Activated CD8-positive, alpha-beta T cell treated with anti-CD3 and anti-CD28 coated beads, Interleukin-2, amount 10 ng/mL, durations not matched to agents 7 days and 5 days (primary cell): Measurements from ENCODE around the gene MAP2K6. TPM values are rescaled to one million over a fixed set of nuclear protein-coding genes. Genes with fewer than 3 reads are reported as not detected.

Experiments used
- ATAC-seq: fragments of 150-1000 bp; cut with Tn5 transposase; one replicate; pipeline ENCODE4 v1.10.0; 2021; ENCODE audit warnings: moderate library complexity
- CTCF ChIA-PET: fragments of 350-600 bp; sonication (Branson Sonifier 250); formaldehyde crosslinking; loops from one replicate; lab custom pipeline; 2021; ENCODE audit warnings: antibody characterized with exemption; lab: Charles Lee
- POLR2A ChIA-PET: fragments of 350-600 bp; sonication (Branson Sonifier 250); formaldehyde crosslinking; loops from one replicate; lab custom pipeline; 2021; ENCODE audit warnings: antibody characterized with exemption; lab: Charles Lee
- DNase-seq: peaks from one replicate; pipeline ENCODE4 v3.0.0-alpha.2; 2020
- H3K27ac Mint-ChIP-seq: one replicate; pipeline ENCODE4 v1.8.0; 2021; ENCODE audit warnings: mild to moderate bottlenecking, mixed read lengths
- H3K27me3 Mint-ChIP-seq: one replicate; pipeline ENCODE4 v1.8.0; 2021; ENCODE audit warnings: low read depth, mixed read lengths
- H3K36me3 Mint-ChIP-seq: one replicate; pipeline ENCODE4 v1.8.0; 2021; ENCODE audit warnings: low read depth, mixed read lengths
- H3K4me1 Mint-ChIP-seq: one replicate; pipeline ENCODE4 v1.8.0; 2021; ENCODE audit warnings: low read depth, mixed read lengths
- H3K4me3 Mint-ChIP-seq: one replicate; pipeline ENCODE4 v1.8.0; 2021; ENCODE audit warnings: mild to moderate bottlenecking, mixed read lengths
- H3K9me3 Mint-ChIP-seq: one replicate; pipeline ENCODE4 v1.8.0; 2022; ENCODE audit warnings: mixed read lengths; ENCODE audit not compliant: insufficient read depth
- total RNA-seq, 2 experiments: library from RNA; stranded (reverse); gene quantifications; one replicate each; pipeline ENCODE4 v1.2.3, GENCODE V29; 2021

MAP2K6 gene
- total RNA-seq, 2 experiments from 2014 or later, result 11.0 to 11.6 TPM

DNA sequence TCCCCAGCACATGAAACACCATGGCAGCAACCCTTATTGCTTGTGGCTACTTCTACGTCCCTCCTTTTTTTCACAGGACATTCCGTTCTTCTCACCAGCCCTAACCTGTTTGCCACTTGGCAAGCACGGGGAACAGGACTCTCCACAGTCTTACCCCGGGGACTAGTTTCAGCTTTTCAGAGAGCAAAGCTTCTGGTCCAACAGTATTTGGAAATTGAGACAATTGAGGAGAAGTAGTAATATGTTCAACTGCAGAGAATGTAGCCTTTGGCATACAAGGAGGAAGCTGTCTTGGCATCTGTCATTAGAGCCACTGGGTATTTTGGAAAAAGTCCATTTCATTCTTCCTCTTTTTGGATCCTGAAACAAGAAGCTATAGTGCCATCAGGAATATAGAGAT is 65.7 kb downstream of the MAP2K6 start:
- DNase-seq, result no peak
- peaks cover 3% of the 10 kb centered on the region for H3K4me1 Mint-ChIP-seq
- H3K27ac Mint-ChIP-seq, result no peak overlapping the region
- no peak overlapping the region for H3K4me3 Mint-ChIP-seq
- CTCF ChIA-PET, result interaction anchor here (2.1 kb wide), 1 partner anchor 85 kb away, joined by 6 read pairs; no protein-coding TSS in a partner anchor
- no peaks in the 10 kb centered on the region for H3K27me3 Mint-ChIP-seq
- no peak for ATAC-seq
- no peaks in the 10 kb centered on the region for H3K36me3 Mint-ChIP-seq
- POLR2A ChIA-PET, result interaction anchor here (0.6 kb wide), 1 partner anchor 146 kb away, joined by 4 read pairs; no protein-coding TSS in a partner anchor
- H3K9me3 Mint-ChIP-seq, result no peaks in the 10 kb centered on the region

DNA sequence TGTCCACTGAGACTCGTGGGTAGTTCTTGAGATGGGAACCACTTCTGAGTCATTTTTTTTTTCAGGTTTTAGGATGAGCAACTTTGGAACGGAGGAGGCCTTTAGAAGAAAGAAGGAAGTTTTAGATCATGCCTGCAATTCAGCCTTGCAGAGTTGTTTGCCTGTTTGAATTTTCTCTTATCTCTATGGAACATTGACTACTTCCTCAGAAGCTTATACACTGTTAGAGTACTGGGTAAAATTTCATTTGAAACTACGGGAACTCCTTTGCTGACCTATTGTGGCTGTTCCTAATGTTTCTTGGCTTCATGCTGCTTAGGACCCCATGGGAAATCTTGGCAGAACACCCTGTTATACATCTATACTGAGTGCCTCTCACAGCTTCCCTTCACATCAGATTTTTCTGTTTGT is 70.8 kb downstream of the MAP2K6 start:
- no peak overlapping the region for H3K27ac Mint-ChIP-seq
- ATAC-seq (no peak), DNase-seq (no peak)
- ChIA-PET POLR2A (no interaction called here), CTCF (no interaction called here)
- H3K27me3 Mint-ChIP-seq, result no peaks in the 10 kb centered on the region
- no peaks in the 10 kb centered on the region for H3K4me1 Mint-ChIP-seq
- no peaks in the 10 kb centered on the region for H3K9me3 Mint-ChIP-seq
- no peak overlapping the region for H3K4me3 Mint-ChIP-seq
- no peaks in the 10 kb centered on the region for H3K36me3 Mint-ChIP-seq

DNA sequence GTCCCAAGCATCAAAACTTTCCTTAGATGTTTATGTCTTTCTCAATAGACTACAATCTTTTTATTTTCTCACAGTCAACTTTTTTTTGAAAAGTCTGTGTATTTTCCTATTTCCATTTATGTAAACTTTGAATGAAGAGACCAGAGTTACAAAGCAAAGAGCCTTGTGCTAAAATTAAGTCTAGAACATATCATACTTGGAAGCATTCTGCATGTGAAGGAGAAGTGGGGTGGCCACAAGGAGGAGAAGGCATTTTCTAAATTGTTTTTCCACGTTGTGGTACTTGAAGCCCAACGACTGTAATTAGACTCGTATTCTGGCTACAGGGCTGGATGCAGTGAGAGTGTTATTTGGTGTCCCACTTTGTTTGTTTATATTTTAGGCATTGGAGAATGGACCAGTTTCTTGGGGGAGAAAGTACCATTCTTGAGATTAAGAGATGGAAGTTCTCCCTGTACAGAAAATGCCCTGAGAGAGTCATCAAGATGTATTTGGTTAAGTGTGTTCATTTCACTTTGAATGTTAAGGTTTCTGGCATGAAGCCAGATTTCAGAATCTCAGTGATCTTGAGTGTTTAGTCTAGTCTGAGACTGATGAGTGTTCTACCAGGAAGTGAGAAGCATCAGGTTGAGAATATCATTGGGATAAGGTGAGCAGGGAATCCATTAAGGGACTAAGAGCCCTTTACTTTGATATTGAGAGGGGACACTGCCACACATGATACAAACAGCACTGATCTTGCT is 71.6 kb downstream of the MAP2K6 start:
- no peaks in the 10 kb centered on the region for H3K4me1 Mint-ChIP-seq
- H3K9me3 Mint-ChIP-seq, result no peaks in the 10 kb centered on the region
- DNase-seq (no peak), ATAC-seq (no peak)
- H3K4me3 Mint-ChIP-seq, result no peak overlapping the region
- no peak overlapping the region for H3K27ac Mint-ChIP-seq
- ChIA-PET POLR2A (no interaction called here), CTCF (no interaction called here)
- no peaks in the 10 kb centered on the region for H3K36me3 Mint-ChIP-seq
- no peaks in the 10 kb centered on the region for H3K27me3 Mint-ChIP-seq

DNA sequence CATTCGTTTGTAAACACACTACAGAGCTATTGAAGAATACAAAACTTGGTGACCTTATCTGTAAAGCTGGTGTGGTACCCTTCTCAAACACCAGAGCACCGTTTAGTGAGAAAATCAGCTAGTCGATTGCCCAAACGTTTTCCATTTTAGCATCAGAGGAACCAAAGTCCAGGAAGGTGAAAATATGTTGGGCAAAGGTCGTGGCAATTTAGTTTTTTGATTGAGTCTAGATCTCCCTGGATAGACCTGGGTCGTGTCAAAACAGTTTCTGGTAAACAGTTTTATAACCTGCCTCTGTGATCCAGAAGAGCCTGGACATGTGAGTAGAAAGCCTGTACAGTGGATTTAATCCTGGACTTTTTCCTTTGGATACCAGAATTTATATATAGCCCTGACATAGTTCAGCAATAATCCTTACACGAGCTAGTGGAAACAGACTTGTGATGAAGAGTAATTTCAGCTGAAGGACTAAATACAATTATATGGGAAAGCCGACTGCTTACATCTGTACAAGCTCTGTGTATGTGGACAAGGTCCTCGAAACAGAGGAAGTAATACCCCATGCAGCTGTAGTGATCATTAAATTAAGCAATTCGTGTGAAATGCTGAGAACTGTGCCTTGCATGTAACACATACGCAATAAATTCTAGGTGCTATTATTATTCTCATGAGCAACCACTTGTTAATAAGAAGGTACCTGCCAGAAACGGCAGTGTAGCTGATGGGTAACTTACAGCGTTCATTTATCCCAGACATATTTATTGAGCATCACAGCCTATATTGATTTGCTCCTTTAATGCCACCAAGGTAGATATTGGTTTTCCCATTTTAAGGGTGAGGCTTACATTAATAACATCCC is 72.5 kb downstream of the MAP2K6 start:
- DNase-seq (no peak), ATAC-seq (no peak)
- H3K27ac Mint-ChIP-seq, result no peak overlapping the region
- no peaks in the 10 kb centered on the region for H3K4me1 Mint-ChIP-seq
- H3K36me3 Mint-ChIP-seq, result no peaks in the 10 kb centered on the region
- no peaks in the 10 kb centered on the region for H3K27me3 Mint-ChIP-seq
- CTCF ChIA-PET, result no interaction called here
- H3K9me3 Mint-ChIP-seq, result no peaks in the 10 kb centered on the region
- POLR2A ChIA-PET, result no interaction called here
- no peak overlapping the region for H3K4me3 Mint-ChIP-seq

DNA sequence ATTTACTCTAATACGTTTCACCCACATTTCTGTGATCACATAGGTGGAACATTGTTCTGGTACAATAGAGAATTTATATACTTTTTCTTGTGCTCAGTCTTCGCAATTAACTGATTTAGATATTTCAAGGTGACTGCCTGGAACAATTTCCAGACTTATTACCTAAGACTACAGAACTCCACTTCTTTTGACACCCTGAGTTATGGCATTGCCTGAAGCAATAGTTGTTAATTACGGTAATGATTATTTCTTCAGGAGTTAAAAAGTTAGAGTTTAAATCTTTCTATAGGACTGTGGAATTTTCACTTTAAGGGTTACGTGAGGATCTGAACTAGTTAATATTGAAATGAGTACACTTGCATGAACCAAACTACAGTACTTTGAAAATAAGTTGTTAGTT is 74.8 kb downstream of the MAP2K6 start:
- no peak for ATAC-seq
- POLR2A ChIA-PET, result no interaction called here
- DNase-seq, result no peak
- CTCF ChIA-PET, result no interaction called here
- Mint-ChIP-seq H3K36me3 (no peaks in the 10 kb centered on the region), H3K9me3 (no peaks in the 10 kb centered on the region), H3K4me1 (no peaks in the 10 kb centered on the region), H3K4me3 (no peak overlapping the region), H3K27me3 (no peaks in the 10 kb centered on the region), H3K27ac (no peak overlapping the region)

DNA sequence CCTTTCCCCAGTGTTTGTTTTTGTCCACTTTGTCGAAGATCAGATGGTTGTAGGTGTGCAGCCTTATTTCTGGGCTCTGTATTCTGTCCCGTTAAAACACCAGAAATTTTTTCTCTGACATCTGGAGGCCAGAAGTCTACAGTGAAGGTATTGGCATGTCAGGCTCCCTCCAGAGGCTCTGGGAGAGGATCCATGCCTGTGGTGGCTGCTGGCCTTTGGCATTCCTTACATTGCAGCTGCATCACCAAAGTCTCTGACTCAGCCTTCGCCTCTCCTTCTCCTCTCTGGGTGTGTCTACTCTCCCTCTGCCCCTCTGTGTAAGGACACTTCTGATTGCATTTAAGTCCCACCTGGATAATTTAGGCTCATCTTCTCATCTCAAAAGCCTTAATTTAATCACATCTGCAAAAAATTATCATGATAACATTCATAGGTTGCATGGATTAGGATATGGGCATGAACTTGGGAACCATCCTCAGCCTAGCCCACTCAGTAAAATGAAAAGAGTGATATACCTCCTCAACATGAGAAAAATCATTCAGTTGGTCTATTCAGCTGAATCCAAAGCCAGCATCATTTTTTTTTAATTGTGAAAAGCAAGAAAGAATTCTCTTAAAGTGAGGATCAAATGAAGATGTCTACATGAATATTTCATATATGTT is 78.0 kb downstream of the MAP2K6 start:
- ChIA-PET CTCF (no interaction called here), POLR2A (no interaction called here)
- Mint-ChIP-seq H3K36me3 (no peaks in the 10 kb centered on the region), H3K27me3 (no peaks in the 10 kb centered on the region), H3K4me1 (no peaks in the 10 kb centered on the region), H3K9me3 (no peaks in the 10 kb centered on the region), H3K4me3 (no peak overlapping the region), H3K27ac (no peak overlapping the region)
- DNase-seq (no peak), ATAC-seq (no peak)

DNA sequence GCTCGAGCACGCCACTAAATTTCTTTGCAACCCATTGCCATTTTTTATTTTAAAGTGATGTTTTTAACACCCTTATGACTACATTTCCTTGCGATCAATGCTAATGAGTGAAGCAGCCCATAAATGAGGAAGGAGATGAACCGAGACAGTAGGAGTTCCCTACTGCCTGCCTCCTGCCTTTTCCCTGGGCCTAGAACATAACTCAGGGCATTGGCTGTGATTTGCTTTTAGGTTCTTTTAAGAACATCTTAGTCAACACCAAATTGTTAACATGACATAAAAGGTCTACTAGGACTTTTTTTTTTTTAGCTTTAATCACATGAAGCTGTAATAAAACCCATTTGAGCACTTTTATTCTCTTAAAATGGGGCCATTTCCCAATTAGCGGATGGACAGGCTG is 81.3 kb downstream of the MAP2K6 start:
- no peaks in the 10 kb centered on the region for H3K4me1 Mint-ChIP-seq
- ChIA-PET CTCF (interaction anchor here (1.0 kb wide), 1 partner anchor 701 kb away, joined by 3 read pairs; no protein-coding TSS in a partner anchor), POLR2A (no interaction called here)

DNA sequence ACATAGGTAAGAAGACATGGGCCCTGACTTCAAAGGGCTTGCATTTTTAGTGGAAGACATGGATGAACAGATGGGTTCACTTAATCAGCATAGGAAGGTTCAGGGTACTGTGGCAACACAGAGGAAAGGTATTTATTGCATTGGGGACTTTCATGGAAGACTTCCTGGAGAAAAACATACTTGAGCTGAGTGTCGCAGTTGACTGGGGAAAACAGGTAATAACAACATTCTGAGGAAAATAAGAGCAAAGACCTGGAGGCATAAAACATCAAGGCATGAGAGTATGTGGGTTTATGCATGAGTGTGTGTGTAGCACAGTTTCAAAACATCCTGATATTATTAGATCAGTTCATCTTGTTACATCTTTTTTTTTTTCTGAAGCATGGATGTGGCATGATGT is 82.7 kb downstream of the MAP2K6 start:
- CTCF ChIA-PET, result no interaction called here
- DNase-seq (no peak), ATAC-seq (no peak)
- POLR2A ChIA-PET, result no interaction called here
- H3K4me1 Mint-ChIP-seq, result peaks cover 2% of the 10 kb centered on the region
- H3K27ac Mint-ChIP-seq, result no peak overlapping the region
- H3K9me3 Mint-ChIP-seq, result no peaks in the 10 kb centered on the region
- H3K4me3 Mint-ChIP-seq, result no peak overlapping the region
- no peaks in the 10 kb centered on the region for H3K36me3 Mint-ChIP-seq
- no peaks in the 10 kb centered on the region for H3K27me3 Mint-ChIP-seq

More for the DNA sequence above, 81.3 kb downstream of the MAP2K6 start:
- DNase-seq, result no peak
- no peaks in the 10 kb centered on the region for H3K9me3 Mint-ChIP-seq
- ATAC-seq, result no peak
- no peaks in the 10 kb centered on the region for H3K36me3 Mint-ChIP-seq
- H3K27ac Mint-ChIP-seq, result no peak overlapping the region
- H3K27me3 Mint-ChIP-seq, result no peaks in the 10 kb centered on the region
- no peak overlapping the region for H3K4me3 Mint-ChIP-seq

DNA sequence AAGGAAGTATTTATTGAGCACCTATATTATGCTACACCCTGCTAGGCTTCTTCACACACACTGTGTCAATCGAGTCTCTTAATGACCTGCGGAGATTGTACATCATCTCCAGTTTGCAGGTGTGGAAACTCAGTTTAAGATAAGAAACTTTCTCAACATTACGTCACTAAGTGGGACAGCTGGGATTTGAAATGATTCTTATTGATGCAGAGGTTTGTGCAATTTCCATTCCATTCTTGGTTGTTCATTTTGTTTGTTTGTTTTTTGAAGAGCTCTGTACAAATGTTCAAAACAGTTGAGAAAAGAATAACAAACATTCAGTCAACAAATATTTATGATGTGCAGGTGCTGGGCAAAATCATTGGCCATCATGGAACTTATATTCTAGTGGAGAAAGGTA is 84.8 kb downstream of the MAP2K6 start:
- H3K27ac Mint-ChIP-seq, result no peak overlapping the region

DNA sequence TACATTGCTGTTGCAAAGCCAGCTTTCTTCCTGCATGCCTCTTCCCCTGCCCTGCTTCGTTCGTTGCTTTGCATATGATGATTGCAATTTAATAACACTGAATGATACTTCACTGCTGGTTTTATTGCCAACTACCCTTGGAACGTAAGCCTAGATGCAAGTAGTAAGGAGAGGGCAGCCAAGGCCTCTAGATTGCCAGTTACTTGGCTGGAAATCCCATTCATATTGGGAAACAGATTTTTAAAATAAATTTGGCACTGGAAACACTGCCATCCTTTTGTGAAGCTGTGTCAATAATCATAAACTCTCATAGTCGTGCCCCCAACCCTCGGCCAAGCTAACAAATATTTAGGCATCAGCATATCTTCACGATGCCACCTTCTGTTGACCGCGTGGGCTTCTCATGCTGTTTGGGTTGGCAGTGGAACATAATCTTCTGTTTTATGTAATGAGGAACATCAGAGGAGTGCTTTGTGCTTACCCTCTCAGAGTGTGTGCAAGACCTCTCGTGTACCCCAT is 86.5 kb downstream of the MAP2K6 start:
- Mint-ChIP-seq H3K36me3 (no peaks in the 10 kb centered on the region), H3K4me3 (no peak overlapping the region), H3K9me3 (no peaks in the 10 kb centered on the region), H3K27me3 (no peaks in the 10 kb centered on the region), H3K27ac (no peak overlapping the region), H3K4me1 (peaks cover 3% of the 10 kb centered on the region)
- ATAC-seq (no peak), DNase-seq (no peak)
- POLR2A ChIA-PET, result no interaction called here
- CTCF ChIA-PET, result interaction anchor here (0.8 to 1.4 kb wide), 3 partner anchors 22 to 167 kb away, joined by 3 to 4 read pairs (median 3); no protein-coding TSS in a partner anchor

More for the DNA sequence above, 84.8 kb downstream of the MAP2K6 start:
- Mint-ChIP-seq H3K4me3 (no peak overlapping the region), H3K27me3 (no peaks in the 10 kb centered on the region), H3K36me3 (no peaks in the 10 kb centered on the region), H3K9me3 (no peaks in the 10 kb centered on the region), H3K4me1 (peaks cover 3% of the 10 kb centered on the region)
- DNase-seq (no peak), ATAC-seq (no peak)
- ChIA-PET CTCF (interaction anchor here (0.9 kb wide), 1 partner anchor 24 kb away, joined by 3 read pairs; no protein-coding TSS in a partner anchor), POLR2A (no interaction called here)

DNA sequence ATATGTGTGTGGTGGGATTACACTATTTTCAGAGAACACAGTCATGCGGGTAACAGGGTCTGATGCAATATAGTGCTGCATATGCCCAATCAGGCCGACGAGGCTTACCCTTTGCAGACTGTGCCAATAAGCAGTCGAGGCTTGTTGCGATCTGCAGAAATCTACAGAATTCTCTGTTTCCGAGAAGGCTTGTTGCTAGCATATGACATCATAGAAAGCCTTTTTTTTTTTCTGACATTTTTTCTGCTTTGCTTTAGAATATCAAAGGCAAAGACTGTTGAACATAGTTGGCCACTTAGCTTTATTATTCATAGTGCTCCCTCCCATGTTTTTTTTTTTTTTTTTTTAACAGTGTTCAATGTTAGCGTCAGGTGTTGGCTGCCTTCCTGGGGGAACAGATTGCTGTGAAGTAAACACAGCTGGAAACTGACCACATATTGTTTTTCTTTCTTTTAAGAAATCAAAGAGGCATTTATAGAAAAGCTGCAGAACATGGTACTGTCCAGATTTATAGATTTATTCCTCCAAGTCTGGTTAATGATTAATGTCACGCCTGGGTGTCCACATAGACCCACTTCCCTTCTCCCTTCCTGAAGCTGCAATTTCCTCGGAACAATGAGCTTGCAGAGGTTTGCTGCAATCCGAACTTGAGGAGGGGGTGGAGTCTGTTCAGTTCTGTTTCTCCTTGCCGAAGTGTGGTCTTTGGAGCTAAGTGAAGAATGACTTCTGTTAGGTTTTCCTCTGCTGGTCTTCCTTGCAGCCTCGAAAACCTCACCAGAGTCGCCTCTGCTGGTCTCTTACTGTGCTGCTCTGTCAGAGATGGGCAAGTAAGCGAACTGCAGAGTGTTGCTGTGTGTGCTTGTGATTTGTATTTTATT is 87.3 kb downstream of the MAP2K6 start:
- POLR2A ChIA-PET, result no interaction called here

More for the DNA sequence above, 87.3 kb downstream of the MAP2K6 start:
- ATAC-seq (no peak), DNase-seq (no peak)
- Mint-ChIP-seq H3K36me3 (no peaks in the 10 kb centered on the region), H3K9me3 (no peaks in the 10 kb centered on the region), H3K27me3 (no peaks in the 10 kb centered on the region), H3K4me3 (no peak overlapping the region), H3K4me1 (peaks cover 3% of the 10 kb centered on the region), H3K27ac (no peak overlapping the region)
- CTCF ChIA-PET, result interaction anchor here (0.8 to 1.4 kb wide), 2 partner anchors 21 to 168 kb away, joined by 3 read pairs; no protein-coding TSS in a partner anchor
